HG03354 (cell line): ENCODE data around the gene MRPL22.
"Not testable (repeated sequence)": the region's sequence is repeated elsewhere in the genome, so short reads cannot be mapped to it uniquely, and the experiment has no call there.

Source experiments
- ATAC-seq: cut with Tn5 transposase; IDR thresholded peaks from one replicate; pipeline ENCODE4 v1.9.1; 2021; ENCODE audit warnings: mild to moderate bottlenecking; ENCODE audit not compliant: unreplicated experiment, poor library complexity, severe bottlenecking

Gene MRPL22

DNA sequence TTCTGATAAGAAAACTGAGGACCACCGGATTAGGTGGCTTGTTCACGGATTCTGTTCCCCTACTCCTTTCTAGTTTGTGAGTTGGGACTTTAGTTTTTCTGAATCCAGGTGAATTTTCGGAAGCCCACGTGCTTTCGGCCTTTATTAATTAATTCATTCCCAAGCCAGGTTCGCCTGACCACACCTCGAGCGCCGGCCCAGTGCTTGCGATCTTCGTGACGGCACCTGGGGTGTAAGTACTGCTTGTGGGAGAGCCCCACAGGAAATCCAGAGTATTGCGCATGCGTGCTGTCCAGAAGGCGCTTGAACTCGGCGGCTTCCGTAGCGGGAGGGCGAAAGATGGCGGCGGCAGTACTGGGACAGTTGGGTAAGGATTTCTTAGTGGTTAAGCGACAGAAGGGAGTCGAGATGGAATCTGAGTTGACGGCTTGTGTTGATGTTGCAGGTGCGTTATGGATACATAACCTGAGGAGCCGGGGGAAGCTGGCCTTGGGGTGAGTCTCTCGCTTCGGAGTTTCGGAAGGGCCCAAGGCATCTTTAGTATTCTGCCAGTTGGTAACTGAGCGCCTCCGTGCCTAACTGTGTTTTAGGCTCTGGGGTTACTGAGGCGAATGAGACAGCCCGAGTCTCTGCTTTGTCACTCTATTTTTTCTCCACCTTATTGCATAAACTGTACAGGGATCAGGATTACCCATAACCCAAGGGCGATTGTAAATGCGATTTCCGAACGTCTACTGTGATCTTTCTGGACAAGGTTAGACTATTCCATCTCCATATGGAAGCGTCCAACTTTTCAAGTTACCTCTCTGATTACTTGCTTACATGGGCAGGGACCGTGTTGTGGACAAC, at the start of gene MRPL22:
Gene MRPL22 (plus strand): TSS at position 302 of the 849 bp plus-strand sequence. CDS start 38 bp downstream, at position 340.
- peak; percentile 57 for ATAC-seq

DNA sequence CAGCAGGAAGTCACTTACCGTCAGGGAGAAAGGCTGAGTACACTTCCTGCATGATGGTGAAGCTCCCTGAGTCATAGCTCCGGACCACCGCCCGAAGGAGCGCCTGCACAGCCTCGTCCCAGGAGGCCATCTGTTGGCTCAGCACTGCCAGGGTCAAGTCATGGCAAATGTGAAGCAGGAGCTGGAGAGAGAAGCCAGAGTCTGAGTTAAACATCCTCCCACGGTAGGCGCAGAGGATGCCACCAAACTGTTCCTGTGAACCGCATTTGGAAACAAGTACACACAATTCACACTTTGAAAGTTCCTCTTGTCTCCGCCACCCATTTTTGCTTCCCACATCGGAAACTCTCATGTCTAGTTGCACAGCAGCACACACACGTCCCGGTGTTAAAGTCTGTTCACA, 48.5 kb upstream of the MRPL22 start:
- ATAC-seq: no peak

DNA sequence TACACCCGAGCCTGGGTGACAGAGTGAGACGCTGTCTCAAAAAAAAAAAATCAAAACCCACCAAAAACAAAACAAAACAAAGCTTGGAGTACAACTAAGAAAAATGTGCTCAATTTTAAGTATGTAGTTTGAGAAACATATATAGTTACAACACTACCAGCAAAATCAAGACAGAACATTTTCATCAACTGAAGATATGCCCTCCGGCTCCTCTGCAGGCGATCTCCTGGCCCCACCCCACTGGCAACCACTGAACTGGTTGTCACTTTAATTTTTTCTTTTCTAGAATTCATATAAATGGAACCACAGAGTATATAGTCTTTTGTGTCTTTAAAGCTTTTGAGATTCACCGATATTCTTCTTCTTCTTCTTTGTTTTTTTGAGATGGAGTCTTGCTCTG, 47.5 kb upstream of the MRPL22 start:
- no peak for ATAC-seq

DNA sequence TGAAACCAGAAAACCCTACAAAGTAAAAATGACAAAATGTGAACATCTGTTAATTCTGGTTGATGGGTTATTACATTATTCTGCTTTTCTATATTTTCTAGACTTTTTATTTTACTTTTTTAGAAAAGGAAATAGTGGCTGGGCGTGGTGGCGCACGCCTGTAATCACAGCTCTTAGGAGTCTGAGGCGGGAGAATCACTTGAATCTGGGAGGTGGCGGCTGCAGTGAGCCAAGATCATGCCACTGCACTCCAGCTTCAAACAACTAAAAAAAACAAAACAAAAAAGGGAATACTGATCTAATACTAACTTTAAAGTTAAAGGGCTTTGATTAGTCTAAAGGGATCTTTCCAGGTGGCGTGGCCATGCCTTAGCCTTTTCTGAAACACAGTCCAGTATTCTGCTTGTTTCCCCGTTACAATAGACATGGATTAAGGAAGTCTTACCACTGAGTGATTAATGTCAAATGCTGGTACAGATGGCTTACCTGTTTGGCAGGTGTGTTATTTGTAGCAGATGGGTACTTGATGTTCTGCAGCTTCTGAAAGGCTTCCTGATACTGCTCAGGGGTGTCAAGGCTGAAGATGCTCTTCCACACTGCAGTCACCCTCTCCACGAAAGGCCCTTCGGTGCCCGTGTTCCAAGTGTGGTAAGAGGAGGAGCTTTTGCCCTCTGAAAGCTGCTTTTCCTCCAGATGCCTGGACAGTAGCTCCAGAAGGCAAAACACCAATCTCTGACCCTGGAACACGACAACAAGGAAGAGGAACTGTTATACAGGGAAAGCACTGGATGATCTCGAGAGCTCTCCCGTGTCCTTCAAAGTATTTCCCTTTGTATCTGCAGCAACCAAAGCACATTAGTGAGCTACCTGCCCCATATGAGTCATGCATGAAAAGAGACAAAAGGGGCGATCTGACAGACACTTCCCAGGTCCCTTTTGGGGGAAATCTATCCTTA, 45.0 kb upstream of the MRPL22 start:
- no peak for ATAC-seq

DNA sequence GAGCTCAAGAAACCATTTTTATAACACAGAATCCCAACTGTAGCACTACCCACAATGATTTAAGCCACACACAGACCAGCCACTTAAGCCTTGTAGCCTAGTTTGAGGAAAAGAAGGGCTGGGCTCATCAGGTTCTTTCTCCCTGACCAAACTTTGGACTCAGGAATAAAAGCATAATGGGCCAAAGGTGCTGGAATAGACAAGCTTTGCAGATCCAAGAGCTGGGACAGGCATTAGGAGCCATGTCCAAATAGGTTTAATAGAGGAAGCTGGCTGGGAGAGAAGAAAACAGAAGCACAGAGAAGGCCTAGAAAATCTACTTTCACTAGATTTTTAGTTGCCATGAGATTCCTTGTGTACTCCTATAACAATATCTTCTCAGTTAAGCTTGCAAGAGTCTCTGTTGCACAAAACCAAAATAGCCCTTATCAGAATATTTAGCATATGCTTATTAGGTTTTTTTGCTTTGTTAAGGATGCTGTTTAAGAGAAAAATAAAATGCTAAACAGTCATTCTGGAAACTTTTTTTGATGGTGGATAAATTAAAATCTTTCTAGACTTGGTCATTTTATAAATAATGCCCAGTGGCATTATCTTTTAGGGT, 44.2 kb upstream of the MRPL22 start:
- ATAC-seq: no peak

DNA sequence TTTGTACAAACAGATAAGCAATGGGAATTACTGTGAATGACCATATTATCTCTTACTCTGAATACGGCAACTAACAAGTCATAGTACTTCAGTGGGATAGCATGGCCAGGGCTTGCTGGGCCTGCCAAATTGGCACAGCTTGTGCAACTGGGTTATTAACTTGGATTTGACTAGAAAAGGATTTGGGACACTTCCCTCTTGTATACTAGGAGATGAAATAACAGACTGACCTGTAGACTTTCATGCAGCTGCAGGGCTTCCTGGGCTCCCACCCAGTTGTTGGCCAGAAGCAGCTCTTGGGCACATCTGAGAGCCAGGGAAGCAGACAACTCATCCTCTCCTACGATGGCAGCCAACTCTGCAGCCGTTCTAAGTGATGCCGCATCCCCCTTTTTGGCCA, 42.7 kb upstream of the MRPL22 start:
- no peak for ATAC-seq

DNA sequence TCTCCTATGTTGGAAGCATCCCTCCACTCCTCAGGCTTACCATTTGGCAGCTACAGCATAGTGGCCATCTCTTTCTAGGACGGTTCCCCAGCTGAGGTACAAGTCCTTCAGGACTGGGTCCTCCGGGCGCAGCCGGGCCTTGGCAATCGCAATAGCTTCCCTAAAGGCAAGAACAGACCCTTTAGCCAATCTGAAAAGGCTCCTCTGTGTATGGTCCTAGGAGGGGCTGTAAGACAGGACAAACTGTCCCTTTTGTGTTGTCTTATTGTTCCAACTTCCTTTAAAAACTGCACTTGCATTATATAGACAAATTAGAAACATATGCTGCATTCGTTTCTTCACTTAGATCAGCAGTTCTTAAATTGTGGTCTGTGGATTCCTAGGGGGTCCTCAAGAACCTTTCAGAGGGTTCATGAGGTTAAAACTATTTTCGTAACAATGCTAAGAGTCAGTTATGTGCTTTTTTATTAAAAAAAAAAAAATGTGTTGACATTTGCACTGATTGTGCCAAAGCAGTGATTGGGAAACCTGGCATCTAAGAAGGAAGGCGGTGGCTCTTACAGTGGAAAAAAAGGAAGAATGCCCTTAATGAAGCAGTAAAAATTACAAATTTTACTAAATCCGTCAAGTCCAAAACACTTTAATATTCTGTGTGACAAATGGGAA, 41.6 kb upstream of the MRPL22 start:
- no peak for ATAC-seq

DNA sequence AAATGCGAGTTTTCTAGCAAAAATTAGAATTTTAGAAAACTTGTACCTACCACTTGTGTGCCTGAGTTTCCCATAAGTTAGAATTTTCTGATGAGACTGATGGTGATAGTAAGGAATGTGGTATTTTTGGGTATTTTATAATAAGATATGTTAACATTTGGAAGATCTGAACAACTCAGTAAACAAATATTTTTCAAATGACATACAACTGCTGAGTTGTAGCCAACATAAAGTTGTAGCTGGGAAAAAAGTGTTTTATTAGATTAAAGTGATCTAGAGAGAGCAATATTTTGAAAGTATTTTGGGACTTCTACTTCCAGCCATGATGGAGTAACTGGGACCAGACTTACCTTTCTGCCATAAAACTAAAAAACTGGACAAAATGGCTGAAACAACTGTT, 40.8 kb upstream of the MRPL22 start:
- ATAC-seq: no peak

DNA sequence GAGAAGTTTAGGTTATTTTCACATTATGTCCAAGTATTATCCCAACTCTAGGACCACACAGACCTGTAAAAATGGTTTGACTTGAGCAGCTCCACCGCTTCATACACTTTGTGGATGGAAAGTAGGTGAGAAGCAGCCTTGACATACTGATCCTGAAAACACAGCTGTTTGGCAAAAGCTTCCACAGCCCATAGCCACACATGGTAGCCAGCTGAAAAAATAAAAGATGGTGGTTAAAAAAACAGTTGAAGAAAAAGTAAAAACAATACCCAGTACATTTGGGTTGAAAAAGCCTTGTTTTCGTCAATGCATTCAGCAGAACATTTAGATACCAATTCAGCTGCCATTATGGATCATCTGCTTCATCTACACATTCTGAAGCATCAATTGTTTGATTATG, 39.6 kb upstream of the MRPL22 start:
- ATAC-seq: no peak

DNA sequence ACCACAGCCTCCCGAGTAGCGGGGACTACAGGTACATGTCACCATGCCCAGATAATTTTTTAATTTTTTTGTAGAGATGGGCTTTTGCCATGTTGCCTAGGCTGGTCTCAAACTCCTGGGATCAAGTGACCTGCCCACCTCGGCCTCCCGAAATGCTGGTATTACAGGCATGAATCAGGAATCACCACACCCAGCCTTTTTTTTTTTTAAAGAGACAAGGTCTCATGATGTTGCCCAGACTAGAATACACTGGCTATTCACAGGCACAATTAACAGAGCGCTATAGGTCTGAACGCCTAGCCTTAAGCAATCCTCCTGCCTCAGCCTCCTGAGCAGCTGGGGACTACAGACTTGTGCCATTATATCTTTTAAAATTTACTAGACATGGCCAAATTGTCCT, 39.0 kb upstream of the MRPL22 start:
- ATAC-seq: no peak

DNA sequence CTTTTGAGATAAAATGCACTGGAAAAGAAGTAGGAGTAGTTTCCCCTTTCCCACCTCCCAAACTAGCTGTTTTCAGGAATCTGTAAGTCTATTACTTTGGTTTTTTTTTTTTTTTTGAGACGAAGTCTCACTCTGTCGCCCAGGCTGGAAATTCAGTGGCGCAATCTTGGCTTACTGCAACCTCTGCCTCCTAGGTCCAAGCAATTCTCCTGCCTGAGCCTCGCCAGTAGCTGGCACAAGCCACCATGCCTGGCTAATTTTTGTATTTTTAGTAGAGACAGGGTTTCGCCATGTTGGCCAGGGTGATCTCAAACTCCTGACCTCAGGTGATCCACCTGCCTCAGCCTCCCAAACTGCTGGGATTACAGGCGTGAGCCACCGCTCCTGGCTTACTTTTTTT, 35.3 kb upstream of the MRPL22 start:
- not testable (repeated sequence) for ATAC-seq

DNA sequence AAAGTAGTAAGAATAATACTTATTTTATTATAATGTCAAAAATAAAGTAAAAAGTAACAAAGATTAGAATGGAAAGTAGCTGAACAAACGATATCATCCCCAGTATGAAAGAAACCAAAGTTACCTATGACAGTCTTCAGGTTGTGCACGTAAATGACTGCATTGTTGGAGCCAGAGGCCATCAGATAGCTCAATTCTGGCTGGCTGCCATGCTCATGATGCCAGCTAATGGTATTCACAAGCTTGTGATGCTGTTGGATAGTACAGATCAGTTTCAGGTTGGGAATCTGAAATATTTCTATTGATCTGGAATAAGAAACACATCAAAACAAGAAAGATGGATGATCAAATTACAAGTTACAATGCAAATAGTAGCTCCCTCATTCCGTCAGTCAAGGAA, 24.0 kb upstream of the MRPL22 start:
- ATAC-seq: no peak

DNA sequence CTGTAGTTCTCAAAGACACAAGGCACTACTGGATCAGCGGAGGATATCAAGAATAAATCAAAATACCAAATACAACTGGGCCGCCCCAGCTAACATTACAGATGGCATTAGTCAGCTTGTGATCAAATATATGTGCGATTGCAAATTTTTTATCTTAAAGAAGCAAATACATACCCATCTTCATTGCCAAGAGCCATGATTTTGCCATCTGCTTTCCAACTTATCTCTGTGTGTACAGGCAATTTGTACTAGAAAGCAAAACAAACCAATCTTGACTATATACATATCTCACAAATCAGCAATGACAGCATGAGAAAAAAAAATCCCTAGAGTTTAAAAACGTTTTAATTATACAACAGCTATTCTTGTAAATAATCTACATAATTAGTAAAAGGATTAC, 23.1 kb upstream of the MRPL22 start:
- no peak for ATAC-seq

DNA sequence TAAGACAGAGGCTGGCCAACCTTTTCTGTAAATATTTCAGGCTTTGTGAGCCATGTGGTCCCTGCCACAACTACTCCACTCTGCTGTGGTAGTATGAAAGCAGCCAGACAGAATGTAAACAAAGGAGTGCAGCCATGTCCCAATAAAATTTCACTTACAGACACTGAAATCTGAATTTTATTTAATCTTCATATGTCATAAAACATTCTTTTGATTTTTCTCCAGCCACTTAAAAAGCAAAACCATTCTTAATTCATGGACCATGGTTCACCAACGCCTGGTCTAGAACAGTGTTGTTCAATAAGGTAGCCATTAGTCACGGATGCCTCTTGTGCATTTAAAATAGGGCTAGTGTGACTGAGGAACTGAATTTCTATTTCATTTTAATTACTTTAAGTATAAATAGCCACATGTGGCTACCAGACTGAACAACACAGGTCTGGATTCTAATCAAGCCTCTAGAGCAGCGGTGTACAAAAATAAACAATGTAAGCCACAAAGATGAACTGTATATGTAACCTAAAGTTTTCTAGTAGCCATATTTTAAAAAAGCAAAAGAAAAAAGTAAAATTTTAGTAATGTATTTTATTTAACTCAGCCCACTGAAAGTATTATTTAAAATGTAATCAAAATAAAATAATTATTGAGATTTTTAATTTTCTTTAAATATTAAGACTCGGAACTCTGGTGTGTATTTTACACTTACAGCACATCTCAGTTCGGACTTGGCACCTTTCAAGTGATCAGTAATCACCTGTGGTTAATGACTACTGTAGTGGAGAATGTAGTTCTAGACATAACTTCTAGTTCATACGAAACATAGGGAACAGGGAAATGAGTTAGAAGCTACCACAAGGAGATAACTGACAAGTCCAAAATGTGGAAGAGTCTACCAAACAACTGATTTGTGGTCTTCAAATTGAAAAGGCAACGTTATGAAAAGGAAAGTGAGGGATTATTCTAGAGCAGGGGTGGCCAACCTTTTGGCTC, 17.1 kb upstream of the MRPL22 start:
- ATAC-seq: no peak

DNA sequence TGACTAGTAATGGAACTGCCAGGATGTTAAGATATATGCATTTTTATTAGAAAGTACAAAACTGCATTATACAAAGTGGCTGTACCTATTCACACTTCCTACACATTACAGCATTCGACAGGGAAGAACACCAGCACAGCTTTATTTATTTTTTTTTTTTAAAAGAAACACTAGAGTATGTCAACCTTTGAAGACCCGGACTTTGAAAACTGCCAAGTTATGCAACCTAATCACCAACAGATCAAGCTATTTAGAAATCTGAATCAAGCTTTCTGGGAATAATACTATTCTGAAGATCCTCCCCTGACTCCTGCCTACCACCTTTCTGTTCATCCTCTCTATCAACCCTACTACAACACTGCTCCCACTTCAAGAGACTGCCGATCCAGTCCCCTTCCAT, 7.3 kb upstream of the MRPL22 start:
- ATAC-seq: no peak

DNA sequence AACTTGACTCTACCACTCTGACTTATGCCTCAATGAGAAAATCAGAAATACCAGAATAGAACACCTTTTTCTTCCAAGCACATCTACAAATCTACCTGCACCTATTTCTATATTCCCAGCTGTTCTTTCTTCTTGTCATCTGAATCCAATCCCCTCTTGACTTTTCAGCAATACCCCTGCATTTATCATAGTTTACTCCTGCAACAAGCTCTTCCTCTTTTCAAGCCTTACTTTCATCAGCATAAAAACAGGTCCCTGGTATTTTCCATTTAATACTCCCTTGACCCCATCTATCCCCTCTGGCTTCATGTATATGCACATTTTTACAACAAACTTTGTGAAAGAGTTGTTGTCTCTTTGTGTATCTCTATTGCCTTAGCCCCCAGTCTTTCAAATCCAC, 6.0 kb upstream of the MRPL22 start:
- no peak for ATAC-seq

DNA sequence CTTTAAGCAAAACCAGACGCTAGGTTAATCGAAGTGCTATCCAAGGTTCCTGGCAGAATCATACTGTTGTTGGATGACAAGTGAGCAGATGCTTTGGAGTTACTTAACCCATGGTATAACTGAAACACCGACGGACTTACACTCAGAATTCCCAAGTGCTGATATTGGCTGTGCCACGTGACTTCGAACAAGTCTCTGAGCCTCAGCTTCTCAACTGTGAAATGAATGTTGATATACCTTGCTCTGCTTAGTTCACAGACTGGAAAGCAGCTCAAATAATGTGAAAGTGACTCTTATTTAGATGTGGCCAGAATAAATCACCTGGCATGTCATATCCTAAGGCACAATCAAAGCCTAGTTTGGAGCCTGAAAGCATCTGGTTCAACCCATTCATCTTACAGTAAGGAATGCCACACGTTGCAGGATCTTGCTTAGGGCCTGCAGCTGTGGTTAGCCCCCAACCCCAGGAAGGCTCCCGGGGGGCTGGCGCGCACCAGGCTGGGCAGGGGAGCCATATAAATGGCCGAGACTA, 3.6 kb upstream of the MRPL22 start:
- ATAC-seq: no peak

DNA sequence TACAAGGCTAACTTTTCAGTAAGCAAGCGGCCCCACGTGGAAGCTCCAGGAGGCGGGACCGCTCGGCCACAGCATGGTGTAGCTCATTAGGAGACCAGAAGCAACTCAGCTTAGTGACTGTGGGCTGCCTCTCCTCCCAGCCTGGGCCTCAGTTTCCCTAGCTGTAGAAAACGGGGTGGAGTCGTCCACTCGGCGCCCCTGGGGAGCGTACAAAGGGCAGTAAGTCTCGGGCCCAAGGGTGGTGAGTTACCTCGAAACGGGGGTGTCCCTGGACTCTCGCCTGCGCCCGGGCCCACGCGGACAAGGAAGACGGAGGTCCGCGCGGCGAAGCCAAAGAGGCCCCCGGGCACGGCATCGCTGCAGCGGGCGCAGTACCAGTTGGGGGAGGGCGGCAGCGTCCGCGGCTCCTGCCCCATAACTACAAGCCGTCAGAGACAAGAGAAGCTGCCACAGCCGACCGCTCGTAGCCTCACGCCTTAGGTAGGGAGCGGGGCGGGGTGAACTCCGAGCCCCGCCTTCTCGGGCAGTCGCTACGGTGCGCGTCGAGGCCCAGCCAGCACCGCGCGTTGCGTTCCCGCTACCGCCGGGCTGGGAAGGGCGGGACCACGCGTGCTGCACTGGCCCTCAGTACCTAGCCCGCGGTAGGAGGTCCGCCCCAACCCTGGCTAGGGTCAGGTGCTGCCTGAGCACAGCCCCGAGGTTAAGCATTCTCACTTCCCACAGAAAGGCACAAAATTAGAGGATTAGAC, 3.0 kb upstream of the MRPL22 start, which contains the start of gene GEMIN5:
Gene GEMIN5 (minus strand): TSS at position 494 of the 749 bp plus-strand sequence. CDS start 78 bp downstream, at position 416.
- ATAC-seq: peak; percentile 89
